HG03354 (cell line): ENCODE results near the gene PRXL2B.
A peak's percentile ranks its signal among the peaks of the same experiment; 100 is the strongest.
"Not testable (repeated sequence)": the region's sequence is repeated elsewhere in the genome, so short reads cannot be mapped to it uniquely, and the experiment has no call there.

Experiments
- ATAC-seq: cut with Tn5 transposase; IDR thresholded peaks from one replicate; pipeline ENCODE4 v1.9.1; 2021; ENCODE audit warnings: mild to moderate bottlenecking; ENCODE audit not compliant: unreplicated experiment, poor library complexity, severe bottlenecking

Gene PRXL2B

DNA sequence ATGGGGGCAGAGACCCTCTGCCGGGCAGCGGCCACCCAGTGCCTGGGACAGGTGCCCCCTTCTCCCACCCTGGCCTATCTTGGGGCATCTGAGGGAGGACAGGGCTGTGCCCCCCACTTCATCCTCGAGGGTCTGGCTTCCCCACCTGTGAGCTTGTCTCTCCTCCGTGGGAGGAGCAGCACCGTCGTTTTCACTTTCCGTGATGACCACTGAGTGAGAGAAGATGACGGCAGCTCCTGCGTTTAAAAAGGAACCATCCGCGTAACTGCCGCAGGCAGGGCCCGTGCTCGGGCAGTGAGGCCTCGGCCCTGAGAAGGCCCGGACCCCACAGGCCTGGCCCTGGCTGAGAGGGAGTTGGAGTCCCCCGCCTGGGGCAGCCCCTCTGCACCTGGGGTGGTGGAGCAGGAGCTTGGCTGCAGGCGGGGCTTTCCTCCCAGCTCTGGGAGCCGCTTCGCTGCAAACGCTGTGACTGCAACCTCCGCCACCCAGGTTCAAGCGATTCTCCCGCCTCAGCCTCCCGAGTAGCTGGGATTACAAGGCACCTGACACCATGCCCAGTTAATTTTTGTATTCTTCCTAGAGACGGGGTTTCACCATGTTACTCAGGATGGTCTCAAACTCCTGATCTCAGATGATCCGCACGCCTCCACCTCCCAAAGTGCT, 37.1 kb upstream of the PRXL2B start:
- ATAC-seq, result not testable (repeated sequence)

DNA sequence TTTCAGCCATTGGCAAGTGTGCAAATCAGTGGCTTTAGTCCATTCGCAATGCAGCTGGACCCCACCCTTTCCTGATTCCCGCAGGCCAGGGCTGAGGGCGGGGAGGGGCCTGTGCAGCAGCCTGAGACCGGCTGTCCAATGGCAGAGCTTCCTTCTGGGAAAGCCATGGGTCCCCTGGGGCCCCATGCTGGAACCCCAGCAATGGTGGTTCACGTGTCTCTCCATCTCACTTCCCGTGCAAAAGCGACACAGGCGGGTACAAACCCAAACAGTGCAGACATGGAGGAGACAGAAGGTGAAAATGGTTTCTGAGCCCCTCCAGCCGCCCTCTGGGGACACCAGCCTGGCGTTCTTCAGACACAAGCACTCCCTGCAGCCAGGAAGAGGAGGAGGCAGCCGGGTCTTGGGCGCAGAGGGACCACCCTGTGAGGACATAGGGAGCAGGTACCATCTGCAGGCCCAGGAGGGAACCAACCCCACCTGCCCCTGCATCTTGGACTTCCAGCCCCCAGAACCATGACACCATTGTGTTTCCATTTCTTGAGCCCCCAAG, 36.2 kb upstream of the PRXL2B start:
- ATAC-seq, result not testable (repeated sequence)

DNA sequence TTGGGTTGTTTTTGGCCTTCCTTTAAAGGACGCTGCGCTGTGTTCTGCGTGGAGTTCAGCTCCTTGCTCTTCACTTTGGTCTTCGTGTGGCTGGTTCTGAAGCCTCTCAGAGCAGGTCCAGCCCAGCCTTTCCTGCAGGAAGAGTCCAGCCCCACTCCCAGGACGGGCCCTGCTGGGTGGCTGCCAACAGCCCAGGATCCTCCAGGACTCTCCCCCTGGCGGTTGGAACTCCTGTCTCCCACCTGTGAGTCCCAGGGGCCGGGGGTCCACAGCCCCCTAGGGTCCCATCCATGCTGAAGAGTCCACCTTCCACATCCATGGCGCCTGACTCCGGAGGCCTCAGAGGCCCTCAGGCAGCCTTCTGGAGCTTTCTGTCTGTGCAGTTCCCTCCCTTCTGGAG, 35.0 kb upstream of the PRXL2B start:
- ATAC-seq, result not testable (repeated sequence)

DNA sequence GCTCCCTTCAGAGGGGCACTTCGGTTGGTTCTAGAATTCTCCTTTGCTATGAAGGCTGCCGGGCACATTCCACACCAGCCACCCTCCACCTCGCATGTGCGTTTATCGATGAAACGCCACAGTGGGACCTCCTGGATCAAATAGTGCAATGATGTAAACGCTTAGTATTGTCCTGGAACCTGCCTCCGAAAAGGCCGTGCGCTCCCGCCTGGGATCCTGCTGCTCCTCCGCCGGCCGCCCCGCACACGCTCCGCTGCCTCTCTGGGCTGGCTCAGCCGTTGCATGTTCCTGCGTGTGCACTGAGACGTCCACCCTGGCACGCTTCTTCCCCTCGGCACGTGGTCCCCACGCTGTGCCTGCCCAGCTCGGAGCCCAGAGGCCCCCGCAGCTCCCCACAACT, 34.4 kb upstream of the PRXL2B start:
- no peak for ATAC-seq

GRCh38 chr1:2553076-2553475, 33.5 kb upstream of the PRXL2B start:
- not testable (repeated sequence) for ATAC-seq

- no peak for ATAC-seq
Measured at GRCh38 chr1:2553871-2554620, 32.5 kb upstream of the PRXL2B start.

GRCh38 chr1:2554621-2555387, 31.8 kb upstream of the PRXL2B start:
- ATAC-seq, result no peak

GRCh38 chr1:2555634-2556276, 30.8 kb upstream of the PRXL2B start:
- ATAC-seq, result peak; percentile 35

- peak; percentile 62 for ATAC-seq
Measured at GRCh38 chr1:2556277-2556677, 30.3 kb upstream of the PRXL2B start, which contains the start of gene TNFRSF14. Gene TNFRSF14 (plus strand): TSS chr1:2556371. CDS start chr1:2556665, 294 bp downstream.

GRCh38 chr1:2556678-2557481, 29.7 kb upstream of the PRXL2B start:
- ATAC-seq, result peak; percentile 29

- no peak for ATAC-seq
Measured at GRCh38 chr1:2557482-2558400, 28.8 kb upstream of the PRXL2B start.

DNA sequence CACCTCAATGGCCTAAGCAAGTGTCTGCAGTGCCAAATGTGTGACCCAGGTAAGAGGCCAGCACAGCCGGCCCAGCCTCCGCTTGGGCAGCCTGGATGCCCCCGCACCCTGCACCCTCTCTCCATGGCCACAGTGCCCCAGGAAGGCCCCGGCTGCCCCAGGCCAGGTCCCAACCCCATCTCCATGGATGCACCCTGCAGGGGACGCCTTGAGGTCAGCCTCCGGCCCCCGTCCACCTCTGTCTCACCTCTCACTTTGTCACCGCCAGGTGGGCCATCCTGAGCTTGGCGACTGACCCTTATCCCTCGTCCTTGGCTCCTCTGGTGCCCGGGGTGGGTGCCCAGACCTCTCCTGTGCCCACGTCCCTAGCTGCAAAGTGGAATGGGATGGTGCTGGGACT, 28.2 kb upstream of the PRXL2B start:
- ATAC-seq, result no peak

- no peak for ATAC-seq
Measured at GRCh38 chr1:2558861-2559260, 27.7 kb upstream of the PRXL2B start.

GRCh38 chr1:2559509-2560298, 26.9 kb upstream of the PRXL2B start:
- no peak for ATAC-seq

DNA sequence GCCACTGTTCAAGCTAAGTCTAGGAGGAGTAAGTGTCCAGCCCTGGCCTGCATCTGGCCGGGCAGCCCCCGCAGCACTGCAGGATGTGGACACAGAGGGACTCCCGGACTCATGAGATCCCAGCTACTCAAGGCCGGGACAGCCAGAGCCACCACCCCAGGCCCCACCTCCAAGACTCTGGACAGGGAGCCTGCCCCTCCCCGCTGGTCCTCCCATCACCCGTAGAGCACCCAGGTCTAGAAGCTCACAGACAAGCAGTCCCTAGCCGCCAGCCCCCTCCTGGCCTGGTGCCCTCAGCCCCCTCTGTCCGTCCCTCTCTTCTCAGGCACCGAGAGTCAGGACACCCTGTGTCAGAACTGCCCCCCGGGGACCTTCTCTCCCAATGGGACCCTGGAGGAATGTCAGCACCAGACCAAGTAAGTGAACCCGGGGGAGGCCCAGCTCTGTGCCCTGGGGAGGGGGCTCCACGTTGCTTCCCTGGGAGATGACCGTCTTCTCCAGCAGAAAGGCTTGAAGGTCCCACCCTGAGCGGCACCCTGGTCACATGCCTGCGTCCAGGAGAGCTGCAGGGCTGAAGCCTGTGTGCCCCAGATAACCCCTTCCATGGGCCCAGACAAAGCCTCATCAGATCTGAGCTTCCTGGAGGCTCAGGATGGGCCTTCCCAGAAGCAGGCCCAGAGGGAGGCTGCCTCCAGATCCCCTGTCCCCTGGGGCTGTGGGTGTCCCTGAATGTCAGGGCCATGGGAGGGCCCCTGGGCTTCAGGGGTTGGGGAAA, 26.1 kb upstream of the PRXL2B start:
- no peak for ATAC-seq

DNA sequence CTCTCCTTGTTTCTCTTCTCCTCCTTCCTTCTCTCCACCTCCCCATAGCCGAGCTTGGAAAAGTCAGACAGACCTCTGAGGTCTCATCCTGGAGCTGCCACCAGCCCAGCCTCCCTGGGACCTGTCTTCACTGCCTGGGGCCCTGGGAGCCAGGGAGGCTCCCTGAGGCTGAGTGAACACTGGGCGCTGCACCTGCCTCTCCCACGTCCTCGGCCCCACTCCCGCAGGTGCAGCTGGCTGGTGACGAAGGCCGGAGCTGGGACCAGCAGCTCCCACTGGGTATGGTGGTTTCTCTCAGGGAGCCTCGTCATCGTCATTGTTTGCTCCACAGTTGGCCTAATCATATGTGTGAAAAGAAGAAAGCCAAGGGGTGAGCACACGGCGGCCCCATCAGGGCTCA, 25.1 kb upstream of the PRXL2B start:
- ATAC-seq, result no peak
